HepG2 (cell line): ENCODE measurements around the gene CD99L2. TPM values are rescaled to one million over a fixed set of nuclear protein-coding genes. Genes with fewer than 3 reads are reported as not detected.

Source experiments
- ASH2L ChIP-seq: fragments of 300-600, 200-600 bp; sonication (generic); IDR thresholded peaks from 2 replicates; pipeline ENCODE4 v1.7.0; 2017; ENCODE audit warnings: low read depth, mild to moderate bottlenecking, moderate library complexity, mixed read lengths, low read length; ENCODE audit not compliant: insufficient read length
- CBX5 ChIP-seq: sonication (generic); formaldehyde crosslinking; IDR thresholded peaks from 2 replicates; pipeline ENCODE4 v1.4.0; 2020; ENCODE audit warnings: missing genetic modification reagents, borderline replicate concordance
- CEBPZ ChIP-seq: IDR thresholded peaks from 2 replicates; pipeline ENCODE4 v1.6.1; 2012; ENCODE audit warnings: low read length, improper control_type of control experiment
- CREB1 ChIP-seq, 2 experiments: fragments of 450-650 bp in 1 of 2; IDR thresholded peaks; 2 replicates each; pipeline ENCODE4 v1.6.1; 2016 to 2017; ENCODE audit warnings: control low read depth in 1 of 2, mild to moderate bottlenecking in 1 of 2, missing compliant biosample characterization in 1 of 2, missing genetic modification characterization in 1 of 2
- FOXP1 ChIP-seq, 2 experiments: fragments of 450-650 bp in 1 of 2; IDR thresholded peaks; 2 replicates each; pipeline ENCODE4 v1.6.1; 2017 to 2018; ENCODE audit warnings: antibody characterized with exemption in 1 of 2
- JUNB ChIP-seq: sonication (generic); formaldehyde crosslinking; IDR thresholded peaks from 2 replicates; pipeline ENCODE4 v1.8.0; 2022; ENCODE audit warnings: missing genetic modification reagents, mild to moderate bottlenecking, borderline replicate concordance
- JUND ChIP-seq: sonication (generic); formaldehyde crosslinking; IDR thresholded peaks from 2 replicates; pipeline ENCODE4 v1.8.0; 2022; ENCODE audit warnings: mild to moderate bottlenecking, missing genetic modification reagents
- KDM1A ChIP-seq: IDR thresholded peaks from 2 replicates; pipeline ENCODE4 v1.6.1; 2016; ENCODE audit warnings: missing compliant biosample characterization
- MED8 ChIP-seq: sonication (generic); formaldehyde crosslinking; IDR thresholded peaks from 2 replicates; pipeline ENCODE4 v1.8.1; 2023; ENCODE audit warnings: mild to moderate bottlenecking, missing genetic modification reagents; ENCODE audit not compliant: insufficient replicate concordance
- MIER3 ChIP-seq: IDR thresholded peaks from 2 replicates; pipeline ENCODE4 v1.6.1; 2016; ENCODE audit warnings: missing compliant biosample characterization, borderline replicate concordance
- MYNN ChIP-seq: sonication (generic); formaldehyde crosslinking; IDR thresholded peaks from 2 replicates; pipeline ENCODE4 v1.4.0; 2020; ENCODE audit warnings: mild to moderate bottlenecking, low read depth, missing genetic modification reagents
- NFKBIZ ChIP-seq: IDR thresholded peaks from 2 replicates; pipeline ENCODE4 v1.6.1; 2018; ENCODE audit warnings: missing genetic modification reagents, missing compliant biosample characterization
- RBM39 ChIP-seq: fragments of 200-400 bp; formaldehyde crosslinking; IDR thresholded peaks from one replicate; pipeline ENCODE4 v1.6.1; 2018; ENCODE audit warnings: antibody characterized with exemption, mild to moderate bottlenecking, low read depth, low read length; ENCODE audit not compliant: poor library complexity, severe bottlenecking
- SALL1 ChIP-seq: sonication (generic); formaldehyde crosslinking; IDR thresholded peaks from 2 replicates; pipeline ENCODE4 v1.8.0; 2022; ENCODE audit warnings: mild to moderate bottlenecking, missing genetic modification reagents
- SOX5 ChIP-seq: IDR thresholded peaks from 2 replicates; pipeline ENCODE4 v1.6.1; 2016; ENCODE audit warnings: borderline replicate concordance
- TBP ChIP-seq: sonication (generic); formaldehyde crosslinking; IDR thresholded peaks from 2 replicates; pipeline ENCODE4 v1.5.0; 2020; ENCODE audit warnings: missing genetic modification reagents
- ZMAT3 ChIP-seq: sonication (generic); formaldehyde crosslinking; conservative IDR thresholded peaks from 2 replicates; pipeline ENCODE4 v1.7.0; 2021; ENCODE audit warnings: missing genetic modification reagents
- ZNF205 ChIP-seq: IDR thresholded peaks from 2 replicates; pipeline ENCODE4 v1.6.1; 2018; ENCODE audit warnings: missing biosample characterization, missing genetic modification reagents
- ZNF605 ChIP-seq: sonication (generic); formaldehyde crosslinking; IDR thresholded peaks from 2 replicates; pipeline ENCODE4 v1.8.0; 2022; ENCODE audit warnings: mild to moderate bottlenecking, missing genetic modification reagents
- ZSCAN22 ChIP-seq: sonication (generic); formaldehyde crosslinking; IDR thresholded peaks from 2 replicates; pipeline ENCODE4 v1.4.0; 2020; ENCODE audit warnings: mild to moderate bottlenecking, missing genetic modification reagents
- polyA plus RNA-seq, 8 experiments: library from polyadenylated mRNA; depleted of rRNA in 3 of 8; stranded (reverse) in 7 of 8; unstranded in 1 of 8; fragments of >200 nt; fragmentation: Illumina TruSeq in 4 of 8; extraction: Trizol in 4 of 8; gene quantifications; 2 replicates each; pipeline versions ENCODE4 v1.2.1 to v1.2.3, GENCODE V29; 2011 to 2016; ENCODE audit warnings: low read depth in 4 of 8, missing spikeins in 1 of 8, mixed read lengths in 1 of 8; ENCODE audit not compliant: insufficient read depth in 1 of 8
- total RNA-seq, 5 experiments: library from RNA; depleted of rRNA; stranded (reverse); fragments of >200 nt; fragmentation: Illumina TruSeq; extraction: Trizol; gene quantifications; 2 replicates each; pipeline ENCODE4 v1.2.3, GENCODE V29; 2016; ENCODE audit warnings: low read depth in 1 of 5
- TF ChIP-seq, protein P1 (sequence below): sonication (generic); formaldehyde crosslinking; IDR thresholded peaks from 2 replicates; pipeline ENCODE4 v1.8.1; 2023; ENCODE audit warnings: missing genetic modification reagents, mild to moderate bottlenecking, borderline replicate concordance
- TF ChIP-seq, protein P2 (sequence below): sonication (generic); IDR thresholded peaks from 2 replicates; pipeline ENCODE4 v1.6.1; 2016; ENCODE audit warnings: low read depth, borderline replicate concordance
- TF ChIP-seq, protein P3 (sequence below): sonication (generic); formaldehyde crosslinking; IDR thresholded peaks from 2 replicates; pipeline ENCODE4 v1.4.0; 2020; ENCODE audit warnings: missing genetic modification reagents, mild to moderate bottlenecking, borderline replicate concordance
- TF ChIP-seq, protein P4 (sequence below), 2 experiments: fragments of 450-650 bp in 1 of 2; sonication (generic) in 1 of 2; formaldehyde crosslinking; IDR thresholded peaks; 2 replicates each; pipeline versions ENCODE4 v1.5.0 to v1.8.0; 2020 to 2022; ENCODE audit warnings: mild to moderate bottlenecking in 1 of 2, missing genetic modification reagents in 1 of 2

Gene CD99L2
- total and polyA plus RNA-seq, 2 of the 13 experiments (the other 11 are each of a cell fraction or from before 2014, with no cell fraction given), result 6.9 to 7.6 TPM

DNA sequence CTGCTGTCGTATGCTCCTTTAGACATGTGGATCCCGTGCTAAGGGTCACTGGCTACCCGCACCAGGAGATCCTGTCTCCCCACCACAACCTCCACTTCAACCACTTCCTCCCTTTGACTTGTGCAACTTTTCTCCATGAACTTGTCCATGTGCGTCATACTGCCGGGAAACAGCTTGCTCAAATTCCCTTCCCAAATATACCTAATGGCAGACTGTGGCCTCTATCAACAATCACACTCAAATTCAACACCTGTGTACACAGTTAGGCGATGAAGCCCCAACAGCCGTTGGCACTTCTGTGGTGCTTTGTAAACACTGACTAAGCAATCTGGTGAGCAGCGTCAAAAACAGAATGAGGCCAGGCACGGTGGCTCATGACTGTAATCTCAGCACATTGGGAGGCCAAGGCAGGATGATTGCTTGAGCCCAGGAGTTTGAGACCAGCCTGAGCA lies 49.5 kb downstream of the CD99L2 start (continued):
- TF ChIP-seq CEBPZ (no peak), MED8 (no peak), ZNF605 (CRISPR knock-in tag) (no peak), ZNF205 (no peak), MYNN (CRISPR knock-in tag) (no peak), MIER3 (CRISPR knock-in tag) (peak; percentile 60; the same call in 1 of the 2 replicates), CREB1 (IDR thresholded peaks at IDR 0.05) (peak; percentile 40; the same call in 1 of the 2 replicates), CREB1 (CRISPR knock-in tag; IDR thresholded peaks at IDR 0.05) (no peak), JUND (CRISPR knock-in tag) (no peak), JUNB (CRISPR knock-in tag) (peak; percentile 55; the same call in 1 of the 2 replicates), SOX5 (CRISPR knock-in tag) (peak; percentile 50; the same call in 1 of the 2 replicates), ASH2L (no peak), CBX5 (CRISPR knock-in tag) (peak; percentile 34; the same call in 1 of the 2 replicates), ZMAT3 (CRISPR knock-in tag) (no peak), ZSCAN22 (CRISPR knock-in tag) (peak; percentile 40; the same call in 1 of the 2 replicates), RBM39 (no peak), KDM1A (peak; percentile 71; the same call in 1 of the 2 replicates), SALL1 (peak; percentile 27; the same call in 1 of the 2 replicates), NFKBIZ (CRISPR knock-in tag) (0 out of 2 replicates have a peak, but pooled peaks have one; percentile 55), FOXP1 (IDR thresholded peaks at IDR 0.05) (peak; percentile 50; the same call in 1 of the 2 replicates), FOXP1 (CRISPR knock-in tag; IDR thresholded peaks at IDR 0.05) (peak; percentile 85), TBP (CRISPR knock-in tag) (no peak)
- TF ChIP-seq, protein P1, sequence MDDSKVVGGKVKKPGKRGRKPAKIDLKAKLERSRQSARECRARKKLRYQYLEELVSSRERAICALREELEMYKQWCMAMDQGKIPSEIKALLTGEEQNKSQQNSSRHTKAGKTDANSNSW (CRISPR knock-in tag), result no peak
- TF ChIP-seq, protein P2, sequence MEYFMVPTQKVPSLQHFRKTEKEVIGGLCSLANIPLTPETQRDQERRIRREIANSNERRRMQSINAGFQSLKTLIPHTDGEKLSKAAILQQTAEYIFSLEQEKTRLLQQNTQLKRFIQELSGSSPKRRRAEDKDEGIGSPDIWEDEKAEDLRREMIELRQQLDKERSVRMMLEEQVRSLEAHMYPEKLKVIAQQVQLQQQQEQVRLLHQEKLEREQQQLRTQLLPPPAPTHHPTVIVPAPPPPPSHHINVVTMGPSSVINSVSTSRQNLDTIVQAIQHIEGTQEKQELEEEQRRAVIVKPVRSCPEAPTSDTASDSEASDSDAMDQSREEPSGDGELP, result peak; percentile 73; the same call in 1 of the 2 replicates
- TF ChIP-seq, protein P3, sequence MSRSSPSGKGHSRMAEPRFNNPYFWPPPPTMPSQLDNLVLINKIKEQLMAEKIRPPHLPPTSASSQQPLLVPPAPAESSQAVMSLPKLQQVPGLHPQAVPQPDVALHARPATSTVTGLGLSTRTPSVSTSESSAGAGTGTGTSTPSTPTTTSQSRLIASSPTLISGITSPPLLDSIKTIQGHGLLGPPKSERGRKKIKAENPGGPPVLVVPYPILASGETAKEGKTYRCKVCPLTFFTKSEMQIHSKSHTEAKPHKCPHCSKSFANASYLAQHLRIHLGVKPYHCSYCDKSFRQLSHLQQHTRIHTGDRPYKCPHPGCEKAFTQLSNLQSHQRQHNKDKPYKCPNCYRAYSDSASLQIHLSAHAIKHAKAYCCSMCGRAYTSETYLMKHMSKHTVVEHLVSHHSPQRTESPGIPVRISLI (CRISPR knock-in tag), result no peak
- TF ChIP-seq, protein P4, sequence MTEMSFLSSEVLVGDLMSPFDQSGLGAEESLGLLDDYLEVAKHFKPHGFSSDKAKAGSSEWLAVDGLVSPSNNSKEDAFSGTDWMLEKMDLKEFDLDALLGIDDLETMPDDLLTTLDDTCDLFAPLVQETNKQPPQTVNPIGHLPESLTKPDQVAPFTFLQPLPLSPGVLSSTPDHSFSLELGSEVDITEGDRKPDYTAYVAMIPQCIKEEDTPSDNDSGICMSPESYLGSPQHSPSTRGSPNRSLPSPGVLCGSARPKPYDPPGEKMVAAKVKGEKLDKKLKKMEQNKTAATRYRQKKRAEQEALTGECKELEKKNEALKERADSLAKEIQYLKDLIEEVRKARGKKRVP (CRISPR knock-in tag; IDR thresholded peaks at IDR 0.05), result peak in 1 of 2 experiments; percentile 67; a peak in 2 of 4 replicates
